Right atrium auricular region (tissue), 2 donors: ENCODE measurements around the gene XXYLT1. TPM values are rescaled to one million over a fixed set of nuclear protein-coding genes. Genes with fewer than 3 reads are reported as not detected.
A peak's percentile ranks its signal among the peaks of the same experiment; 100 is the strongest.

Experiments
- DNase-seq: peaks from one replicate; pipeline ENCODE4 v3.0.0-alpha.2; 2019; ENCODE audit warnings: low spot score
- H3K27ac ChIP-seq, 2 donors: fragments of 200-600 bp; sonication (generic); 1 replicate in 1 of 2; 2 replicates in 1 of 2; pipeline ENCODE4 v1.5.1; 2016 to 2019
- H3K27me3 ChIP-seq, 2 donors: fragments of 200-600 bp; sonication (generic); one replicate each; pipeline versions ENCODE4 v1.5.1 to v1.6.0; 2017 to 2019
- H3K36me3 ChIP-seq: fragments of 200-600 bp; sonication (generic); one replicate; pipeline ENCODE4 v1.5.1; 2016
- H3K4me1 ChIP-seq, 2 donors: fragments of 200-600 bp; sonication (generic); one replicate each; pipeline versions ENCODE4 v1.5.1 to v1.6.0; 2017 to 2019
- H3K4me3 ChIP-seq, 2 donors: fragments of 200-600 bp; sonication (generic); 1 replicate in 1 of 2; 2 replicates in 1 of 2; pipeline ENCODE4 v1.5.1; 2017 to 2019; ENCODE audit warnings: mild to moderate bottlenecking in 1 of 2, moderate library complexity in 1 of 2
- H3K9me3 ChIP-seq, 2 donors: fragments of 200-600 bp; sonication (generic); one replicate each; pipeline ENCODE4 v1.5.1; 2019
- total RNA-seq, 2 donors: library from RNA; depleted of rRNA; stranded (reverse); fragments of >200 nt; gene quantifications; one replicate each; pipeline ENCODE4 v1.1.0, GENCODE V29; 2016
- TF ChIP-seq, protein P1 (sequence below), 2 donors: fragments of 200-600 bp; sonication (generic); IDR thresholded peaks; one replicate each; pipeline ENCODE4 v1.5.1; 2019; ENCODE audit warnings: antibody characterized with exemption in 2 of 2

Gene XXYLT1
- total RNA-seq, 2 donors from 2014 or later: 4.6 to 6.7 TPM

DNA sequence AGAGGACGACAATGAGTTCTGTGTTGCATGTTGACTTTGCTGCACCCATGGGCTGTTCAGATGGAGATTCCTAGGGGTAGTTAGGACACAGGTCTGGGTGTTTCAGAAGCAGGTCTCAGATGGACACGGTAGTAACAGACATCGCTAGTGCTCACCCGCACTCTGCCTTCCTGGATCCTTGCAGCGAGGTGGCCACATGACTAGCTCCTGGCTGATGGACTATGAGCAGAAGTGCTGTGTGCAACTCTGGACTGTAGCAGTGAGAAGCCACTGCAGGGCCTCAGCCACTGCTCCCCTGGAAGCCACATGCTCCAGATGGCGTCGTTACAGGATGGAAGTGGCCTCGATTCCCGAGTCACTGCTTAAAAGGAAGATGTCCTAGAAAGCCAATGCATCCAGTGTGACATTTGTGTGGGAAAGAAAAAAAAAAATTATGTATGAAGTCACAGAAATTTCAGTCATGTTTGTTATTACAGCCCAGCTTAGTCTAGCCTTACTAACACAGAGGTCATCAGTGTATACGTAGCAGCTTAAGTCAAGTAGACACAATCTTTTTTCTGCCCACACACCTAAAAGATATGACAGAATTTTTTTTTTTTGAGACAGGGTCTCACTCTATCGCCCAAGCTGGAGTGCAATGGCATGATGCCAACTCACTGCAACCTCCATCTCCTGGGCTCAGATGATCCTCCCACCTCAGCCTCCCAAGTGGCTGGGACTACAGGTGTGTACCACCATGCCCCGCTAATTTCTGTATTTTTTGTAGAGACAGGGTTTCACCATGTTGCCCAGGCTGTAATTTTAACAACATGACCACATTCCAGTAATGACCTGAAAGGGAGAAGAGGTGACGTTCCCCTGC is 95.3 kb downstream of the XXYLT1 start:
- Histone ChIP-seq H3K36me3 (peaks cover 4% of the 10 kb centered on the region), H3K27me3 (no peaks in the 10 kb centered on the region), H3K27ac (no peak overlapping the region), H3K4me1 (peaks cover 0 to 53% of the 10 kb centered on the region in 2 donors), H3K4me3 (no peak overlapping the region), H3K9me3 (no peaks in the 10 kb centered on the region)
- TF ChIP-seq, protein P1, sequence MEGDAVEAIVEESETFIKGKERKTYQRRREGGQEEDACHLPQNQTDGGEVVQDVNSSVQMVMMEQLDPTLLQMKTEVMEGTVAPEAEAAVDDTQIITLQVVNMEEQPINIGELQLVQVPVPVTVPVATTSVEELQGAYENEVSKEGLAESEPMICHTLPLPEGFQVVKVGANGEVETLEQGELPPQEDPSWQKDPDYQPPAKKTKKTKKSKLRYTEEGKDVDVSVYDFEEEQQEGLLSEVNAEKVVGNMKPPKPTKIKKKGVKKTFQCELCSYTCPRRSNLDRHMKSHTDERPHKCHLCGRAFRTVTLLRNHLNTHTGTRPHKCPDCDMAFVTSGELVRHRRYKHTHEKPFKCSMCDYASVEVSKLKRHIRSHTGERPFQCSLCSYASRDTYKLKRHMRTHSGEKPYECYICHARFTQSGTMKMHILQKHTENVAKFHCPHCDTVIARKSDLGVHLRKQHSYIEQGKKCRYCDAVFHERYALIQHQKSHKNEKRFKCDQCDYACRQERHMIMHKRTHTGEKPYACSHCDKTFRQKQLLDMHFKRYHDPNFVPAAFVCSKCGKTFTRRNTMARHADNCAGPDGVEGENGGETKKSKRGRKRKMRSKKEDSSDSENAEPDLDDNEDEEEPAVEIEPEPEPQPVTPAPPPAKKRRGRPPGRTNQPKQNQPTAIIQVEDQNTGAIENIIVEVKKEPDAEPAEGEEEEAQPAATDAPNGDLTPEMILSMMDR (IDR thresholded peaks at IDR 0.05): no peak
- DNase-seq: no peak

DNA sequence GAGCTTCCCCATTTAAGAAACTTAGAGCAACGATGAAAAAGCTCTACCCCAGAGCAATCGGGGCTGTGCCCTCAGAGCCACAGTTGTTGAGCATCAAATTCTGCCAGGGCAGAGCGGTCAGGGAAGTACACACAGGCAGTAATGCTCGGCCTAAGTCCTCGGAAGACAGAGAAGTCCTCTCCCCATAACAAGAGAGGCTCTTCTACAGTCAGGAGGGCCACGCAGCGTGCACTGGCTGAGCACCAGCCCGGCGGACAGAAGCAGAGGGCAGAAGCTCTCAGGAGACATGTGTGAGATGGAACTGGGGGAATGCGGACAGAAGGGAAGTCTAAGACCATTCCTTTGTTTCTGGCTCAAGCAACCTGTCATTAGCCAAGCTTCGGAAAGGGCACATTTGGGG is 95.9 kb downstream of the XXYLT1 start:
- Histone ChIP-seq H3K4me3 (no peak overlapping the region), H3K9me3 (no peaks in the 10 kb centered on the region), H3K27ac (no peak overlapping the region), H3K36me3 (peaks cover 4% of the 10 kb centered on the region), H3K4me1 (peaks cover 0 to 53% of the 10 kb centered on the region in 2 donors), H3K27me3 (no peaks in the 10 kb centered on the region)
- no peak for DNase-seq
- TF ChIP-seq, protein P1 (IDR thresholded peaks at IDR 0.05): no peak

DNA sequence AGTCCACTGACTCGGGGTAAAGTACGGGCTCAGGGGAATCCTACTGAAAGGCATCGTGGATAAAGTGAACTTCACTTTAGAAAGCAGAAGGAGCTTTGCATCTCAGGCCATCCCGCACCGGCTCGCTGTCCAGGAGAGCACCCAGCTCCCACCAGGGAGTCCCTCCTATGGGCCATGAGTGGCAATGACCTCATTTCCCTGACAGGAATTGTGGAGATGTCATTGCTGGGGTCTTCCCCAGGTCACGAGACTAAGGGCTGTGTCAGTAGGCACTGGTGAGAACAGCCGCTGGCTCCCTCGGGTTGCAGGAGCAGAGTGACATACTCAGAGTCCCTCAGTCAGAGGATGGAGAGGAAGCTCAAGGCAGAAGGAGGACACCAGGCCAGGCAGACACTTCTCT is 97.3 kb downstream of the XXYLT1 start:
- Histone ChIP-seq H3K4me1 (peaks cover 0 to 40% of the 10 kb centered on the region in 2 donors), H3K9me3 (no peaks in the 10 kb centered on the region), H3K27me3 (no peaks in the 10 kb centered on the region), H3K4me3 (no peak overlapping the region), H3K27ac (no peak overlapping the region), H3K36me3 (peaks cover 4% of the 10 kb centered on the region)
- TF ChIP-seq, protein P1 (IDR thresholded peaks at IDR 0.05): no peak
- no peak for DNase-seq

DNA sequence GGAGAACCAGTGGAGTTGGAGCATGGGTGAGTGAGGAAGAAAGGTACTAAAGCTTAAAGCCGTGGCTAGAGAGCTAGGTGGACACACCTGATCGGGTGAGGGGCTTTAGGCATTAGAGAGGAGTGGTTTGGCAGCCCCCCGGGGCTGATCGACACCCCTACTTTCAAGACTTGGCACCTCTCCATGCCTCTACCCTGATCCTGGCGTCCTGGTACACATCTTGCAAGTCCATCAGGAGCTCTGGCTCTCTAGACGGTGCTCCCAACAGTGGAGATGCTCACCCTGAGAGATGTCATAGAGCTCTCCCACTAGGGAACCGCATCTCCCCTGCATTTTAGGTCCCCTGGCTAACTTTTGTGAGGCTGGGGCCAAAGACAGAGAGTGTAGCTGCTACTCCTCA is 98.1 kb downstream of the XXYLT1 start:
- Histone ChIP-seq H3K9me3 (no peaks in the 10 kb centered on the region), H3K4me1 (peaks cover 0 to 32% of the 10 kb centered on the region in 2 donors), H3K27me3 (no peaks in the 10 kb centered on the region), H3K36me3 (peaks cover 4% of the 10 kb centered on the region), H3K27ac (no peak overlapping the region), H3K4me3 (no peak overlapping the region)
- no peak for DNase-seq
- TF ChIP-seq, protein P1 (IDR thresholded peaks at IDR 0.05): no peak

DNA sequence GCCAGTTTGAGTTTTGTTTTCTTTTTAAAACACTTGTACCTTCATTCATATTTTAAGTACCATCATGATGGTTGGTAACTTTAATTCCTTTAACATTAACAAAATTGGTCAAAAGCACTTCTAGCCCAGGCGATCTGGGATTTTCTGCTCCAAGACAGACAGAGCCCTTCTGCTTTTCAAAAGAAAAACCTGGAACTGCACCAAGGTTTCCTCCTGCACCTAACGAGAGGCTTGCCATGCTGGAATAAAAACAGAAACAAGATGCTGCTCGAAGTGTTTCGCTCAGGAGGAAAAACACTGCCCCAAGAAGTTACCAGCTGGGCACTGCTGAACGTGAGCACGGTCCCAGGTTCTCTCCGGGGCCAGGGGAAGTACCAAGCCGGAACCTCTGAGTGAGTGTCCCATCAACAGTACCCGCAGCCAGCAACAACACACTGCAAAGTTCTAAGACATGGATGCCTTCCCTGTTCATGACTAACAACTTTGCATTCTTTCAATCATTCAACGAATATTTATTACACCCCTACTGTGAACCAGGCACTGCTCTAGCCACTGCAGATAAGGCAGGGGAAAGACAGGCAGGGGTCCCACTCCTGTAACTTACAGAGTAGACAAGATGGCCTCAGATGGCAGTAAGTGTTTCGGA is 98.8 kb downstream of the XXYLT1 start:
- TF ChIP-seq, protein P1 (IDR thresholded peaks at IDR 0.05): no peak
- no peak for DNase-seq
- Histone ChIP-seq H3K9me3 (no peaks in the 10 kb centered on the region), H3K4me1 (peaks cover 0 to 31% of the 10 kb centered on the region in 2 donors), H3K36me3 (peaks cover 4% of the 10 kb centered on the region), H3K27ac (peak overlapping the region; percentile 55 to 60), H3K27me3 (no peaks in the 10 kb centered on the region), H3K4me3 (no peak overlapping the region)
